ENCODE measurements around the gene HSPB7. TPM values are rescaled to one million over a fixed set of nuclear protein-coding genes. Genes with fewer than 3 reads are reported as not detected.

Gene HSPB7
- total RNA-seq, 1 experiment from 2014 or later = not detected

DNA sequence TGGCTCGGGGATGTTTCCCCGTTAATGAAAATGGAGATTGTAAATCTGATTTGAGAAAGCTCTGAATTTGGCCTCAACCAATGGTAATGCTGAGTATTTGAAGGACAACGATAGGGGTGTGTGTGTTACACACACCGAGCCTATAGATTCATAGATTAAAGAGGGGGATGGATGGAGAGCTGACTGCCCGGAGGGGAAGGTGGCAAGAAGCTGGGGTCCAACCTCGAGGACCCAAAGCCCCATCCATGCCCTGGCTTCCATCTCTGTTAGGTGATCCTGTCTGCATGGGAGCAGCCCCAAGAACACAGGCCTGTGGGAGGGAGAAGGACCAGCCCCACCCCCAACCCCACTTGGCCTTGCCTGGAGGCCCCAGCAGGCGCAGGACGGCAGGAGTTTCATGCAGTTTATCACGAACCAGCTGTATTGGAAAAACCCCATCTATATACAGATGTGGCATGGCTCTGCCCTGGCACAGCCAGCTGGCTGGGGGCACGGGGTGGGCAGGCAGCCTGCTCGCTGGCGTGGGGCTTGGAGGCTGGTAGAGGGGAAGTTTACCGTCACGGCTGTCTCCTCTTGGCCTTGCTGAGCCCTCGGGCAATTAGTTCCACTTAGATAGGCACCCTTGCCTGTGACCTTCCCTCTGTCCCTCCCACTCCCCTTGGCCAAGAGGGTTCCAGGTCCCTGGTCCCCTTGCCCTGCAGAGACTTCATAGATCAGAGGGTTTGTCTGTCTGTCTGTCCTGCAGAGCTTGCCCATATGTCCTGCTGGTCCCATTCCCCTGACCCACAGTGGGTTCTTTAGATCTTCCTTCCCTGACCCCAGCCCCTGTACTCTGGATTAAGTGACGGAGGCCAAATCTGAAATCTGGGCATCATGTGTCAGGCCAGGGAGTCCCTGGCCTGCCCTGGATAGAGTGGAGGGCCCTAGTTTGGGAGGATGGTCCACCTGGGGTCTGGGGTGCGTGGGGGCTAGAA, 3.0 kb downstream of the HSPB7 start:
- Histone ChIP-seq H2BK15ac (ENCODE audit: low read depth, low read length) (no peak overlapping the region), H3K27ac (ENCODE audit: insufficient read length, low read depth, low read length) (no peak overlapping the region), H3K27me3 (ENCODE audit: insufficient read depth, low read length) (no peaks in the 10 kb centered on the region), H2BK5ac (ENCODE audit: insufficient read length, low read length) (no peak overlapping the region), H2AK5ac (ENCODE audit: insufficient read length, low read length) (no peak overlapping the region), H3K4me1 (ENCODE audit: insufficient read depth, low read length) (peaks cover 8% of the 10 kb centered on the region; the same call in 1 of the 2 replicates), H3K4ac (ENCODE audit: low read depth, low read length) (no peak overlapping the region), H2AFZ (ENCODE audit: low read length) (no peak overlapping the region), H3K9me3 (ENCODE audit: control insufficient read depth, low read depth, low read length) (no peaks in the 10 kb centered on the region), H4K8ac (replicated peaks; ENCODE audit: insufficient read length, low read depth, low read length) (no peak overlapping the region), H3K23ac (ENCODE audit: insufficient read length, low read depth, low read length) (no peak overlapping the region), H3K23me2 (ENCODE audit: insufficient read length, low read depth, low read length, poor library complexity, severe bottlenecking) (no peaks in the 10 kb centered on the region), H3T11ph (ENCODE audit: low read length) (no peak overlapping the region), H4K5ac (ENCODE audit: insufficient read length, low read depth, low read length) (no peak overlapping the region), H3K4me2 (ENCODE audit: insufficient read depth, insufficient read length, low read length) (no peak overlapping the region), H2BK20ac (ENCODE audit: low read depth, low read length, poor library complexity, severe bottlenecking) (no peak overlapping the region), H3K56ac (ENCODE audit: insufficient read length, low read depth, low read length) (no peak overlapping the region), H2BK120ac (ENCODE audit: low read depth, low read length, poor library complexity, severe bottlenecking) (no peak overlapping the region), H2BK12ac (ENCODE audit: insufficient read length, low read depth, low read length) (no peak overlapping the region), H3K79me1 (ENCODE audit: insufficient read depth, low read depth, low read length, poor library complexity, severe bottlenecking) (no peaks in the 10 kb centered on the region), H4K20me1 (ENCODE audit: control insufficient read depth, insufficient read depth, insufficient read length) (no peaks in the 10 kb centered on the region), H4K91ac (ENCODE audit: insufficient read length, low read depth, low read length) (no peak overlapping the region), H3K79me2 (ENCODE audit: insufficient read depth, low read length) (no peaks in the 10 kb centered on the region), H3K18ac (ENCODE audit: insufficient read length, low read depth, low read length) (no peak overlapping the region), H3K14ac (ENCODE audit: insufficient read depth, low read length) (no peak overlapping the region), H3K9ac (ENCODE audit: extremely low read depth, insufficient read length, low read length) (no peak overlapping the region)
- peak overlapping the region in 1 of 3 experiments; percentile 79; a peak in 1 of 7 replicates for H3K27ac Mint-ChIP-seq
- peaks cover 7% of the 10 kb centered on the region for H3K27me3 Mint-ChIP-seq (ENCODE audit: low read depth)
- no CpG with 5 or more reads among the region's 17 CpGs for WGBS (ENCODE audit: extremely low coverage, insufficient read length, low lambda C conversion rate)
- H3K4me3 Mint-ChIP-seq = 0 out of 5 replicates have a peak overlapping the region, but pooled peaks of 1 of the 2 experiments have one; percentile 21
- H3K9me3 Mint-ChIP-seq = no peaks in the 10 kb centered on the region
- H3K4me1 Mint-ChIP-seq = peaks cover 31 to 58% of the 10 kb centered on the region in 2 experiments
- no peaks in the 10 kb centered on the region for H3K36me3 Mint-ChIP-seq (ENCODE audit: insufficient read depth in 1 of 3, low read depth in 3 of 3)
- TF ChIP-seq, protein P1, sequence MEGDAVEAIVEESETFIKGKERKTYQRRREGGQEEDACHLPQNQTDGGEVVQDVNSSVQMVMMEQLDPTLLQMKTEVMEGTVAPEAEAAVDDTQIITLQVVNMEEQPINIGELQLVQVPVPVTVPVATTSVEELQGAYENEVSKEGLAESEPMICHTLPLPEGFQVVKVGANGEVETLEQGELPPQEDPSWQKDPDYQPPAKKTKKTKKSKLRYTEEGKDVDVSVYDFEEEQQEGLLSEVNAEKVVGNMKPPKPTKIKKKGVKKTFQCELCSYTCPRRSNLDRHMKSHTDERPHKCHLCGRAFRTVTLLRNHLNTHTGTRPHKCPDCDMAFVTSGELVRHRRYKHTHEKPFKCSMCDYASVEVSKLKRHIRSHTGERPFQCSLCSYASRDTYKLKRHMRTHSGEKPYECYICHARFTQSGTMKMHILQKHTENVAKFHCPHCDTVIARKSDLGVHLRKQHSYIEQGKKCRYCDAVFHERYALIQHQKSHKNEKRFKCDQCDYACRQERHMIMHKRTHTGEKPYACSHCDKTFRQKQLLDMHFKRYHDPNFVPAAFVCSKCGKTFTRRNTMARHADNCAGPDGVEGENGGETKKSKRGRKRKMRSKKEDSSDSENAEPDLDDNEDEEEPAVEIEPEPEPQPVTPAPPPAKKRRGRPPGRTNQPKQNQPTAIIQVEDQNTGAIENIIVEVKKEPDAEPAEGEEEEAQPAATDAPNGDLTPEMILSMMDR (conservative IDR thresholded peaks at IDR 0.05) = no peak
- no peak for DNase-seq
